ENCODE measurements around the gene IFT122.

DNA sequence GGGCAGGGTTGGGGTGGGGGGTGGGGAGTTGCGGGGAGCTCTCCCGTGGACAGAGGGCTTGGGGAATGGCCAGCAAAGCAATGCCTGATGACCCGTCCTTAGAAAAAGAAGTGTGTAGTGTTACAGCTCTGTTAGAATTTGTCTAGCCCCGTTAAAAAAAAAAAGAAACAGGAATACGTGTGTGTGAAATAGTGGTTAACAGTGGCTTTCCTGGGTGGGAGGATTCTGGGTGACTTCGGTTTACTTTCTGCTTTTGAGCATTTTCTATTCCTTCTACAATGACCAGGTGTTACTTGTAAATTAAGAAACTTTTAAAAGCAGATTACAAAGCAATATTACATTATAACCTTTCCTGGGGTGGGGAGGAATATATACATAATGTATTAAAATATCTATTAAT is 127.9 kb downstream of the IFT122 start:
- TF ChIP-seq POLR2AphosphoS5 (IDR thresholded peaks at IDR 0.05; ENCODE audit: low read depth), result no peak
- no peak for TF ChIP-seq CTCF (IDR thresholded peaks at IDR 0.05; ENCODE audit: insufficient read depth, low read length)
- TF ChIP-seq SPI1 (IDR thresholded peaks at IDR 0.05; ENCODE audit: borderline replicate concordance, low read depth), result no peak
- no peak for TF ChIP-seq GABPA (IDR thresholded peaks at IDR 0.05; ENCODE audit: low read depth)
- no peak for TF ChIP-seq REST (IDR thresholded peaks at IDR 0.05; ENCODE audit: insufficient replicate concordance, low read depth)
